ENCODE data around the gene LIPM. TPM values are rescaled to one million over a fixed set of nuclear protein-coding genes. Genes with fewer than 3 reads are reported as not detected.

LIPM gene
- total and polyA plus RNA-seq, 4 donors = not detected

GRCh38 chr10:88809621-88810020, 7.1 kb downstream of the LIPM start:
- Histone ChIP-seq H3K9ac (ENCODE audit: insufficient read depth in 1 of 2, low read length in 2 of 2) (no peak overlapping the region), H3K36me3 (ENCODE audit: control insufficient read depth in 4 of 4, insufficient read depth in 4 of 4, low read length in 4 of 4) (no peaks in the 10 kb centered on the region), H3K4me1 (ENCODE audit: control insufficient read depth in 5 of 5, insufficient read depth in 5 of 5, low read length in 5 of 5) (peaks cover 0 to 6% (median 0%) of the 10 kb centered on the region in 5 donors), H3K4me3 (no peak overlapping the region), H3K27ac (ENCODE audit: low read depth in 1 of 2, low read length in 1 of 2) (no peak overlapping the region), H3K9me3 (ENCODE audit: control insufficient read depth in 4 of 4, insufficient read depth in 3 of 4, low read length in 3 of 4) (no peaks in the 10 kb centered on the region), H3K27me3 (ENCODE audit: control insufficient read depth in 3 of 3, insufficient read depth in 3 of 3, low read length in 2 of 3) (no peaks in the 10 kb centered on the region)
- TF ChIP-seq CTCF (IDR thresholded peaks at IDR 0.05; ENCODE audit: control extremely low read depth, extremely low read depth) = no peak
- no peak for ATAC-seq (ENCODE audit: insufficient read depth, low FRiP score)
- 82 to 85% methylated on average over 4 of the region's 4 CpGs for WGBS, 2 donors
- no peak for DNase-seq

- H3K9me3 ChIP-seq (ENCODE audit: control insufficient read depth in 4 of 4, insufficient read depth in 3 of 4, low read length in 3 of 4) = no peaks in the 10 kb centered on the region
- no peak overlapping the region for H3K27ac ChIP-seq (ENCODE audit: low read depth in 1 of 2, low read length in 1 of 2)
- H3K27me3 ChIP-seq (ENCODE audit: control insufficient read depth in 3 of 3, insufficient read depth in 3 of 3, low read length in 2 of 3) = no peaks in the 10 kb centered on the region
- peak; percentile 33 for TF ChIP-seq CTCF (IDR thresholded peaks at IDR 0.05; ENCODE audit: control extremely low read depth, extremely low read depth)
- H3K4me3 ChIP-seq = no peak overlapping the region
- peak; percentile 43 to 74 (median 61) for DNase-seq
- H3K9ac ChIP-seq (ENCODE audit: insufficient read depth in 1 of 2, low read length in 2 of 2) = no peak overlapping the region
- H3K36me3 ChIP-seq (ENCODE audit: control insufficient read depth in 4 of 4, insufficient read depth in 4 of 4, low read length in 4 of 4) = no peaks in the 10 kb centered on the region
- ATAC-seq (ENCODE audit: insufficient read depth, low FRiP score) = peak; percentile 77
- 38 to 44% methylated on average over 5 of the region's 5 CpGs for WGBS, 2 donors
- peaks cover 0 to 6% (median 0%) of the 10 kb centered on the region in 5 donors for H3K4me1 ChIP-seq (ENCODE audit: control insufficient read depth in 5 of 5, insufficient read depth in 5 of 5, low read length in 5 of 5)
These were observed 7.8 kb downstream of the LIPM start for GRCh38 chr10:88810196-88810961.

GRCh38 chr10:88813200-88813599, 10.7 kb downstream of the LIPM start:
- peaks cover 0 to 6% (median 0%) of the 10 kb centered on the region in 5 donors for H3K4me1 ChIP-seq (ENCODE audit: control insufficient read depth in 5 of 5, insufficient read depth in 5 of 5, low read length in 5 of 5)
- no peak for DNase-seq

More at GRCh38 chr10:88813200-88813599, 10.7 kb downstream of the LIPM start:
- 89 to 93% methylated on average over 6 of the region's 6 CpGs for WGBS, 2 donors
- no peak for ATAC-seq (ENCODE audit: insufficient read depth, low FRiP score)
- H3K9ac ChIP-seq (ENCODE audit: insufficient read depth in 1 of 2, low read length in 2 of 2) = no peak overlapping the region
- no peaks in the 10 kb centered on the region for H3K9me3 ChIP-seq (ENCODE audit: control insufficient read depth in 4 of 4, insufficient read depth in 3 of 4, low read length in 3 of 4)
- H3K27me3 ChIP-seq (ENCODE audit: control insufficient read depth in 3 of 3, insufficient read depth in 3 of 3, low read length in 2 of 3) = no peaks in the 10 kb centered on the region
- no peaks in the 10 kb centered on the region for H3K36me3 ChIP-seq (ENCODE audit: control insufficient read depth in 4 of 4, insufficient read depth in 4 of 4, low read length in 4 of 4)
- TF ChIP-seq CTCF (IDR thresholded peaks at IDR 0.05; ENCODE audit: control extremely low read depth, extremely low read depth) = no peak
- no peak overlapping the region for H3K4me3 ChIP-seq
- no peak overlapping the region for H3K27ac ChIP-seq (ENCODE audit: low read depth in 1 of 2, low read length in 1 of 2)
